Endothelial cell of umbilical vein (primary cell): Measurements from ENCODE around the gene ABHD5. TPM values are rescaled to one million over a fixed set of nuclear protein-coding genes. Genes with fewer than 3 reads are reported as not detected.

Source experiments
- BruUV-seq: library from RNA; stranded (reverse); fragments of 400-500 nt; replicated peaks from 2 replicates; lab custom pipeline; 2021; lab: Mats Ljungman, UMichigan
- CTCF ChIA-PET: fragments of 300-600, 350-600 bp; sonication (Branson Sonifier 250); formaldehyde crosslinking; loops from one replicate; lab custom pipeline; 2021; ENCODE audit warnings: antibody characterized with exemption, inconsistent platforms; lab: Charles Lee
- POLR2A ChIA-PET: fragments of 300-600, 350-600 bp; sonication (Branson Sonifier 250); formaldehyde crosslinking; loops from one replicate; lab custom pipeline; 2021; ENCODE audit warnings: antibody characterized with exemption, inconsistent platforms; lab: Charles Lee
- DNase-seq: peaks from one replicate; pipeline ENCODE4 v3.0.0-alpha.2; 2011; ENCODE audit warnings: low read depth, low spot score
- FAIRE-seq: peaks from 2 replicates; lab custom pipeline; 2011; peaks lifted over from hg19 to GRCh38; lab: Jason Lieb, UNC
- H2AFZ ChIP-seq: 2 replicates; pipeline ENCODE4 v1.6.0; 2012; ENCODE audit warnings: low read depth, low read length, control low read depth, inconsistent platforms
- H3K27ac ChIP-seq: 2 replicates; pipeline ENCODE4 v1.5.1; 2011; ENCODE audit warnings: low read depth, mild to moderate bottlenecking, control low read depth, low read length, moderate library complexity; ENCODE audit not compliant: insufficient read depth
- H3K27me3 ChIP-seq, 2 experiments: 2 replicates each; pipeline versions ENCODE4 v1.6.0 to v1.6.1; 2011; ENCODE audit warnings: low read length in 2 of 2, mixed read lengths in 1 of 2; ENCODE audit not compliant: control insufficient read depth in 2 of 2, insufficient read depth in 2 of 2
- H3K36me3 ChIP-seq, 2 experiments: 2 replicates in 1 of 2; 3 replicates in 1 of 2; pipeline ENCODE4 v1.5.1; 2011; ENCODE audit warnings: low read length in 2 of 2, mild to moderate bottlenecking in 1 of 2, moderate library complexity in 1 of 2; ENCODE audit not compliant: control insufficient read depth in 2 of 2, insufficient read depth in 2 of 2; ENCODE audit errors: extremely low read depth in 1 of 2
- H3K4me1 ChIP-seq: 3 replicates; pipeline ENCODE4 v1.5.1; 2011; ENCODE audit warnings: mild to moderate bottlenecking, low read length; ENCODE audit not compliant: control insufficient read depth, insufficient read depth; ENCODE audit errors: extremely low read depth
- H3K4me2 ChIP-seq: 2 replicates; pipeline ENCODE4 v1.6.1; 2011; ENCODE audit warnings: low read length, control low read depth, mixed read lengths; ENCODE audit not compliant: insufficient read depth
- H3K4me3 ChIP-seq, 3 experiments: fragments of 200-600 bp in 1 of 3; sonication (generic), shearing (Covaris generic) in 1 of 3; replicated peaks in 1 of 3; 2 replicates each; pipeline ENCODE4 v1.5.1; 2011 to 2016; ENCODE audit warnings: control low read depth in 3 of 3, low read length in 3 of 3, mild to moderate bottlenecking in 2 of 3, inconsistent platforms in 1 of 3, low read depth in 1 of 3, moderate library complexity in 1 of 3; ENCODE audit not compliant: insufficient read depth in 1 of 3
- H3K79me2 ChIP-seq: 2 replicates; pipeline ENCODE4 v1.6.0; 2012; ENCODE audit warnings: low read length, inconsistent platforms; ENCODE audit not compliant: control insufficient read depth, insufficient read depth
- H3K9ac ChIP-seq: replicated peaks from 2 replicates; pipeline ENCODE3; 2011; ENCODE audit warnings: low read length, control low read depth; ENCODE audit not compliant: insufficient read depth; ENCODE audit errors: extremely low read depth
- H3K9me1 ChIP-seq: replicated peaks from 3 replicates; pipeline ENCODE4 v1.6.0; 2011; ENCODE audit warnings: mild to moderate bottlenecking, low read length; ENCODE audit not compliant: control insufficient read depth, insufficient read depth; ENCODE audit errors: extremely low read depth
- H3K9me3 ChIP-seq: replicated peaks from 2 replicates; pipeline ENCODE4 v1.5.1; 2012; ENCODE audit warnings: low read length, inconsistent platforms; ENCODE audit not compliant: control insufficient read depth, insufficient read depth
- H4K20me1 ChIP-seq: replicated peaks from 2 replicates; pipeline ENCODE3; 2011; ENCODE audit warnings: mild to moderate bottlenecking, low read length; ENCODE audit not compliant: control insufficient read depth, insufficient read depth; ENCODE audit errors: extremely low read depth
- EZH2 ChIP-seq: IDR thresholded peaks from 2 replicates; pipeline ENCODE4 v1.6.1; 2012; ENCODE audit warnings: borderline replicate concordance, low read depth, mild to moderate bottlenecking, moderate library complexity, low read length, inconsistent platforms; ENCODE audit not compliant: severe bottlenecking
- FOS ChIP-seq: IDR thresholded peaks from 2 replicates; pipeline ENCODE4 v1.6.1; 2011; ENCODE audit warnings: mild to moderate bottlenecking, low read length, moderate library complexity, borderline replicate concordance; ENCODE audit not compliant: insufficient read depth
- GATA2 ChIP-seq: IDR thresholded peaks from 2 replicates; pipeline ENCODE4 v1.7.0; 2011; ENCODE audit warnings: low read depth, mild to moderate bottlenecking, moderate library complexity, mixed read lengths, low read length; ENCODE audit not compliant: insufficient read length, insufficient read depth
- JUN ChIP-seq: IDR thresholded peaks from 2 replicates; pipeline ENCODE4 v1.6.1; 2011; ENCODE audit warnings: borderline replicate concordance, low read depth; ENCODE audit not compliant: insufficient read length, insufficient read depth
- MYC ChIP-seq: IDR thresholded peaks from one replicate; pipeline ENCODE4 v1.6.1; 2011; ENCODE audit warnings: mild to moderate bottlenecking, low read depth, low read length
- POLR2A ChIP-seq: IDR thresholded peaks from 2 replicates; pipeline ENCODE4 v1.6.1; 2012; ENCODE audit warnings: low read depth, mild to moderate bottlenecking, control low read depth, low read length
- POLR2AphosphoS5 ChIP-seq: IDR thresholded peaks from 2 replicates; pipeline ENCODE4 v1.6.1; 2012; ENCODE audit warnings: low read depth, mild to moderate bottlenecking, control low read depth, low read length, moderate library complexity; ENCODE audit not compliant: insufficient read depth
- dilution Hi-C: fragments of 300-500 bp; cut with MboI; formaldehyde crosslinking; loops from one replicate; pipeline ENCODE4 v1.15.0; 2019; ENCODE audit warnings: low sequenced_read_pairs; ENCODE audit not compliant: extremely low pct_ligation_motif_present
- intact Hi-C: fragments of 100-400 bp; cut with micrococcal nuclease; formaldehyde crosslinking; loops from one replicate; pipeline ENCODE4 v1.10.0; 2022
- polyA plus RNA-seq, 4 experiments: library from polyadenylated mRNA; depleted of rRNA in 3 of 4; stranded (reverse) in 3 of 4; unstranded in 1 of 4; fragments of >200 nt; gene quantifications; 2 replicates each; pipeline versions ENCODE4 v1.2.1 to v1.2.3, GENCODE V29; 2011 to 2012; ENCODE audit warnings: missing spikeins in 1 of 4
- total RNA-seq: library from RNA; stranded (reverse); gene quantifications from 2 replicates; pipeline ENCODE4 v1.2.3, GENCODE V29; 2021
- TF ChIP-seq, protein P1 (sequence below): IDR thresholded peaks from 2 replicates; pipeline ENCODE4 v1.6.1; 2011; ENCODE audit not compliant: insufficient read depth, insufficient read length
- TF ChIP-seq, protein P2 (sequence below), 2 donors: IDR thresholded peaks; 1 replicate in 1 of 2; 2 replicates in 1 of 2; pipeline ENCODE4 v1.5.1; 2011; ENCODE audit warnings: low read length in 2 of 2, mild to moderate bottlenecking in 2 of 2, moderate library complexity in 2 of 2, control low read depth in 1 of 2, inconsistent platforms in 1 of 2, low read depth in 1 of 2; ENCODE audit not compliant: insufficient read depth in 1 of 2; ENCODE audit errors: extremely low read depth in 1 of 2

The ABHD5 gene
- total and polyA plus RNA-seq, 2 donors (not counting 3 experiments of a cell fraction or from before 2014, with no cell fraction given), result 10.0 to 21.2 TPM

DNA sequence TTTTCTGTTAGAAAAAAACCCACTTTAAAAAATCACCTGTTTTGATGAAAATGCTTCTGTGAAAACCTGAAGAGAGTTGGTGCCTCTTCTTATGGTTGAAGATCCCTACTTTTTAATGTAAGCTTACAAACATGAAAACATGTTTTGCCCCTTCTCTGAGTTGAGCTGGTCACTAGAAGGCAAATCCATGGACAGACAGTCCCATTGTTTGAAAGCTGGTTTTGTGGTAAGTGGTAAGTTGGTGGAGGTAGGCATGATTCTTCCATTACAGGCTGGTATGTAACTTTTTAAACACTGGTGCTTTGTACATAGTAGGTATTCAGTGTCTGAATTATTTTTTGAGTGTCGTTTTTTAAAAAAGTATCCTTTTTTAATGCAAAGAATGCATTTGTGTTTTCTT lies 6.1 kb downstream of the ABHD5 start:
- Histone ChIP-seq H3K79me2 (peaks cover 39% of the 10 kb centered on the region), H3K9ac (no peak overlapping the region), H3K9me3 (no peaks in the 10 kb centered on the region), H3K27ac (no peak overlapping the region), H3K27me3 (no peaks in the 10 kb centered on the region), H3K4me1 (peaks cover 4% of the 10 kb centered on the region), H3K36me3 (no peaks in the 10 kb centered on the region), H3K9me1 (no peaks in the 10 kb centered on the region), H3K4me2 (no peak overlapping the region), H2AFZ (no peak overlapping the region), H3K4me3 (no peak overlapping the region), H4K20me1 (peaks cover 6% of the 10 kb centered on the region)
- FAIRE-seq (no peak), DNase-seq (no peak)
- ChIA-PET CTCF (interaction anchor here (0.7 to 1.7 kb wide), 2 partner anchors 56 to 153 kb away, joined by 3 to 4 read pairs; no protein-coding TSS in a partner anchor), POLR2A (no interaction called here)
- no peak for TF ChIP-seq POLR2AphosphoS5
- TF ChIP-seq EZH2, result no peak
- TF ChIP-seq, protein P1, sequence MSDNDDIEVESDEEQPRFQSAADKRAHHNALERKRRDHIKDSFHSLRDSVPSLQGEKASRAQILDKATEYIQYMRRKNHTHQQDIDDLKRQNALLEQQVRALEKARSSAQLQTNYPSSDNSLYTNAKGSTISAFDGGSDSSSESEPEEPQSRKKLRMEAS, result no peak
- TF ChIP-seq POLR2A, result no peak
- TF ChIP-seq FOS, result no peak
- no peak for TF ChIP-seq JUN
- no peak for TF ChIP-seq MYC
- TF ChIP-seq, protein P2, sequence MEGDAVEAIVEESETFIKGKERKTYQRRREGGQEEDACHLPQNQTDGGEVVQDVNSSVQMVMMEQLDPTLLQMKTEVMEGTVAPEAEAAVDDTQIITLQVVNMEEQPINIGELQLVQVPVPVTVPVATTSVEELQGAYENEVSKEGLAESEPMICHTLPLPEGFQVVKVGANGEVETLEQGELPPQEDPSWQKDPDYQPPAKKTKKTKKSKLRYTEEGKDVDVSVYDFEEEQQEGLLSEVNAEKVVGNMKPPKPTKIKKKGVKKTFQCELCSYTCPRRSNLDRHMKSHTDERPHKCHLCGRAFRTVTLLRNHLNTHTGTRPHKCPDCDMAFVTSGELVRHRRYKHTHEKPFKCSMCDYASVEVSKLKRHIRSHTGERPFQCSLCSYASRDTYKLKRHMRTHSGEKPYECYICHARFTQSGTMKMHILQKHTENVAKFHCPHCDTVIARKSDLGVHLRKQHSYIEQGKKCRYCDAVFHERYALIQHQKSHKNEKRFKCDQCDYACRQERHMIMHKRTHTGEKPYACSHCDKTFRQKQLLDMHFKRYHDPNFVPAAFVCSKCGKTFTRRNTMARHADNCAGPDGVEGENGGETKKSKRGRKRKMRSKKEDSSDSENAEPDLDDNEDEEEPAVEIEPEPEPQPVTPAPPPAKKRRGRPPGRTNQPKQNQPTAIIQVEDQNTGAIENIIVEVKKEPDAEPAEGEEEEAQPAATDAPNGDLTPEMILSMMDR (IDR thresholded peaks at IDR 0.05; ENCODE audit: extremely low read depth in 1 of 2, insufficient read depth in 1 of 2, low read depth in 1 of 2, low read length in 2 of 2), result no peak
- TF ChIP-seq GATA2, result no peak
- dilution Hi-C loops, result no loop called here
- intact Hi-C loops, result no loop called here
- no TSS peak for BruUV-seq
